Measurements from ENCODE around the gene ATP5ME.
"Not testable (repeated sequence)": the region's sequence is repeated elsewhere in the genome, so short reads cannot be mapped to it uniquely, and the experiment has no call there.

Gene ATP5ME

GRCh38 chr4:653831-654502 is 20.1 kb downstream of the ATP5ME start:
- DNase-seq, result no peak

- DNase-seq, result no peak
These were observed 20.8 kb downstream of the ATP5ME start for GRCh38 chr4:653080-653821.

GRCh38 chr4:651884-652642 is 22.0 kb downstream of the ATP5ME start:
- DNase-seq, result no peak

GRCh38 chr4:650951-651883 is 22.9 kb downstream of the ATP5ME start:
- no peak for DNase-seq

GRCh38 chr4:650461-650860 is 23.6 kb downstream of the ATP5ME start:
- DNase-seq, result no peak

GRCh38 chr4:649751-650310 is 24.2 kb downstream of the ATP5ME start:
- no peak for DNase-seq

- DNase-seq, result no peak
These were observed 24.8 kb downstream of the ATP5ME start for GRCh38 chr4:649293-649625.

GRCh38 chr4:648579-649292 is 25.3 kb downstream of the ATP5ME start:
- DNase-seq, result no peak

GRCh38 chr4:647481-647880 is 26.6 kb downstream of the ATP5ME start:
- no peak for DNase-seq

GRCh38 chr4:646460-646859 is 27.6 kb downstream of the ATP5ME start:
- DNase-seq, result no peak

- not testable (repeated sequence) for DNase-seq
These were observed 31.7 kb downstream of the ATP5ME start for GRCh38 chr4:642366-642765.

- no peak for DNase-seq
These were observed 36.4 kb downstream of the ATP5ME start for GRCh38 chr4:637536-638280.

GRCh38 chr4:636628-637159 is 37.4 kb downstream of the ATP5ME start:
- DNase-seq, result no peak

- no peak for DNase-seq
These were observed 38.0 kb downstream of the ATP5ME start for GRCh38 chr4:635851-636627.

GRCh38 chr4:635066-635835 is 38.8 kb downstream of the ATP5ME start:
- not testable (repeated sequence) for DNase-seq

- no peak for DNase-seq
These were observed 39.5 kb downstream of the ATP5ME start for GRCh38 chr4:634599-634985.

- no peak for DNase-seq
These were observed 40.0 kb downstream of the ATP5ME start for GRCh38 chr4:633976-634598.

GRCh38 chr4:633406-633805 is 40.7 kb downstream of the ATP5ME start:
- DNase-seq, result no peak

GRCh38 chr4:632926-633325 is 41.1 kb downstream of the ATP5ME start:
- no peak for DNase-seq

All from T-helper 9 cell (primary cell).